GM06990 (cell line): Measurements from ENCODE around the gene ASIC2.

Source experiments
- DNase-seq: peaks from one replicate; pipeline ENCODE4 v3.0.0-alpha.2; 2011; ENCODE audit not compliant: insufficient read length; ENCODE audit errors: extremely low read depth
- H3K27me3 ChIP-seq: replicated peaks from 2 replicates; pipeline ENCODE4 v1.6.0; 2011; ENCODE audit warnings: low read length; ENCODE audit not compliant: control insufficient read depth, insufficient read depth
- H3K36me3 ChIP-seq: 2 replicates; pipeline ENCODE4 v1.5.1; 2011; ENCODE audit warnings: low read length; ENCODE audit not compliant: control insufficient read depth, insufficient read depth
- H3K4me3 ChIP-seq: replicated peaks from 2 replicates; pipeline ENCODE4 v1.5.1; 2011; ENCODE audit warnings: low read depth, mild to moderate bottlenecking, control low read depth, low read length
- TF ChIP-seq, protein P1 (sequence below): IDR thresholded peaks from 2 replicates; pipeline ENCODE4 v1.5.1; 2011; ENCODE audit warnings: low read length, control low read depth, mild to moderate bottlenecking, inconsistent platforms; ENCODE audit not compliant: insufficient read depth, poor library complexity, severe bottlenecking

The ASIC2 gene

DNA sequence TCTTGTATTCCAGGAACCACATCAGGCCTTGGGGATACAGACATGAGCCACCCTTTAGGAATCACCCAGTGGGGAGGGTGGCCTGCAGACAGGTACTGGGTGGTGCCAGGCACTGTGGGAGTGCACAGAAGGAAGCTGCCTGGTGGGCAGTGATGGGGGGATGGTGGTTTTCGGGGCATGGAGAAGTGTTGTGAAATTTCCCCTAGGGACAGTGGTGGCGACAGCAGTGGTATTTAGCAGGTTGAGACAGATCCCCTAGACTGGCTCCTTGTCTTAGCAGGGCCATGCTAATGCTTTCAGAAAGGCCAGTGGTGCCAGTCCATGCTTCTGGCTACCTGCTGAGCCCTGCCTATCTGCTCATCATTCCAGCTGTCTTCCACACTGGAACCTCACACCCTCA is 171.8 kb downstream of the ASIC2 start:
- Histone ChIP-seq H3K27me3 (no peaks in the 10 kb centered on the region; the same call in none of the 2 replicates), H3K4me3 (no peak overlapping the region), H3K36me3 (no peaks in the 10 kb centered on the region)
- TF ChIP-seq, protein P1, sequence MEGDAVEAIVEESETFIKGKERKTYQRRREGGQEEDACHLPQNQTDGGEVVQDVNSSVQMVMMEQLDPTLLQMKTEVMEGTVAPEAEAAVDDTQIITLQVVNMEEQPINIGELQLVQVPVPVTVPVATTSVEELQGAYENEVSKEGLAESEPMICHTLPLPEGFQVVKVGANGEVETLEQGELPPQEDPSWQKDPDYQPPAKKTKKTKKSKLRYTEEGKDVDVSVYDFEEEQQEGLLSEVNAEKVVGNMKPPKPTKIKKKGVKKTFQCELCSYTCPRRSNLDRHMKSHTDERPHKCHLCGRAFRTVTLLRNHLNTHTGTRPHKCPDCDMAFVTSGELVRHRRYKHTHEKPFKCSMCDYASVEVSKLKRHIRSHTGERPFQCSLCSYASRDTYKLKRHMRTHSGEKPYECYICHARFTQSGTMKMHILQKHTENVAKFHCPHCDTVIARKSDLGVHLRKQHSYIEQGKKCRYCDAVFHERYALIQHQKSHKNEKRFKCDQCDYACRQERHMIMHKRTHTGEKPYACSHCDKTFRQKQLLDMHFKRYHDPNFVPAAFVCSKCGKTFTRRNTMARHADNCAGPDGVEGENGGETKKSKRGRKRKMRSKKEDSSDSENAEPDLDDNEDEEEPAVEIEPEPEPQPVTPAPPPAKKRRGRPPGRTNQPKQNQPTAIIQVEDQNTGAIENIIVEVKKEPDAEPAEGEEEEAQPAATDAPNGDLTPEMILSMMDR: no peak
- DNase-seq: no peak

DNA sequence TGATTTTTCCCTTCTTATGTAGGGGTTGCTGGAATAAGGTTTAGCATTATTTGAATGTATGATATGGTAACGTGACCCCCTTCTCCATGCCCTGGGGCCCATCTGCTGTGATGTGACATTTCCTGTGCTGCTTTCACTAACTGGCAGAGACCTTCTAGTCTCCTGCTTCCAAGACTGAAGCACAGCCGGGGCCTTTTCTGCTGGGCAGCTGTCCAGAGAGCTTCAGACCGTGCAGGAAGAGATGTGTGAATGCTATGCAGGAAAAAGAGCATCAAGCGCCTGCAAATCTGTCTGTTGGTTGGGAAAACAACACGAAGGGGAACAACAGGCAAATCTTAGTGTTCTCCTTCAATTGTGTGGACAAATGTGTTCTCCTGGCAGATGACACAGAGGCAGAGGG is 173.0 kb downstream of the ASIC2 start:
- TF ChIP-seq, protein P1: no peak
- Histone ChIP-seq H3K4me3 (no peak overlapping the region), H3K27me3 (no peaks in the 10 kb centered on the region; the same call in none of the 2 replicates), H3K36me3 (no peaks in the 10 kb centered on the region)
- DNase-seq: no peak

DNA sequence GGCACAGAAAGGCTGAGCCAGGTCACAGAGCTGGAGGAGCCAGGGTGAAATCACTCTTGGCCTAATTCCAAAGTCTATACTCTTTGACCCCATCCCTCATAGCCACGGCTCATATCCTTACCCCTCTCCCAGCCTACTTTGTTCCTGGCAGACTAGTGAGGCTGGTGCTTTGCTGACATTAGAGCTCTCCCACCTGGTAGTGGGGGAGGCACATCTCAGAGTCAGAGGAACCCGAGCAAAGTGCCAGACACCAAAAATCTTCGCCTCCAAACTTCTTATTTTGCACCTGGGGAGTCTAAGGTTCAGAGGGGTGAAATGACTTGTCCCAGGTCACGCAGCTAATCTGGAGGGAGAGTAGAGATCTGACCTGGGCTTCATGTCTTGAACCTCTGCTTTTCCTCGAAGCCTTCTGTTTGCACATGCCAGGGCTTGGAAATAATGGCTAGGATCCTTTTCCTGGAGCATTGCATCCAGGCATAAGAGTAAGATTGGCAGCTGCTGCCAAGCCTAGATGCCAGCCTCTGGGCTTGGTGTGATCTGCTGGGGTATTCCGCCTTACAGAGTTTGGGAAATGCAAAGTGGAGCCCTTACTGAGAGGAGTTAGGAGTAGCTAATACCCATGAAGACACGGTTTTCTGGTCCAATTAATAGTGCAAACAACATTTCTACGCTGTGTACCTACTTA is 174.6 kb downstream of the ASIC2 start:
- H3K4me3 ChIP-seq: no peak overlapping the region
- no peaks in the 10 kb centered on the region for H3K36me3 ChIP-seq
- no peak for DNase-seq
- TF ChIP-seq, protein P1: no peak
- no peaks in the 10 kb centered on the region; the same call in none of the 2 replicates for H3K27me3 ChIP-seq

DNA sequence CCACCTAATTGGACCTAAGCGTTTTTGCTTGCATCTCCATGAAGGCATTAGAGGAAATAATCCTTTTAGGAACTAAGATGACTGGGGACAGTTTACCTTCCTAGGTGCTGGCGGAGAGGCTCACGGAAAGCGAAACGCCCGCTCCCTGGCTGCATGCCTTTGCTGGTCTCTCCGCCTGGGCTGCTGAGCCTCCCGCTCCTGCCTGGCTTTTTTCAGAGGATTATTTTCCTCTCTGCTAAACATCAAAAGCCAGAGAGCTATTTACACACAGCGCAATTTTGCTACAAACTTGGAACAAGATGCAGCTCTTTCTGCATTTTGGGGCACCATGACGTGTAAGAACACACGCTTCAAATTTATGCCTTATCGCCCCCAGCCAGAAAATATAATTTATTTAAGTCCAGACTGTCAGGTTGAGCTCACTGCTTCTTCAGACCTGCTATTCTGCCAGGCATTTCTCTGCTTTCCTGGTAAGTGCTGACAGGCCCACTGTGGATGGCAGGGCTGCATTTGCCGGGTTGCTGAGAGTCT is 177.0 kb downstream of the ASIC2 start:
- Histone ChIP-seq H3K4me3 (no peak overlapping the region), H3K27me3 (no peaks in the 10 kb centered on the region; the same call in none of the 2 replicates), H3K36me3 (no peaks in the 10 kb centered on the region)
- DNase-seq: no peak
- TF ChIP-seq, protein P1: no peak

DNA sequence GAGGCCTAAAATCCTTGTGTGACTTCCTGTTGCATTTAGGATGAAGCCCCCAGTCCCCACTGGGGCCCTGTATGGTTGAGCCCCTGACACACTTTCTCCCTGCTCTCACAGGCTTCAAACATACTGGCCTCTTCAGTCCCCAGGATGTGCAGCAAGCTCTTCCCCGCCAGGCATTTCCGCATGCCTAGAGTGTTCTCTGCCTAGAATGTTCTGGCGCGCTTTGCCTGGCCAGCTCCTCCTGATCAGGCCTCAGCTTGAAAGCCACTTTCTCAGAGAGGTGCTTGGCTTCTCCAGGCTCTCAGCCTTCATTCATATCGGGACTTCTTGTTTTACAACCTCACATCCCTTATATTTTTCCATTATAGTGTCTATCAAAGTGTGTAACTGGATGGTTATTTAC is 177.7 kb downstream of the ASIC2 start:
- Histone ChIP-seq H3K4me3 (no peak overlapping the region), H3K36me3 (no peaks in the 10 kb centered on the region), H3K27me3 (no peaks in the 10 kb centered on the region; the same call in none of the 2 replicates)
- DNase-seq: no peak
- TF ChIP-seq, protein P1: no peak

DNA sequence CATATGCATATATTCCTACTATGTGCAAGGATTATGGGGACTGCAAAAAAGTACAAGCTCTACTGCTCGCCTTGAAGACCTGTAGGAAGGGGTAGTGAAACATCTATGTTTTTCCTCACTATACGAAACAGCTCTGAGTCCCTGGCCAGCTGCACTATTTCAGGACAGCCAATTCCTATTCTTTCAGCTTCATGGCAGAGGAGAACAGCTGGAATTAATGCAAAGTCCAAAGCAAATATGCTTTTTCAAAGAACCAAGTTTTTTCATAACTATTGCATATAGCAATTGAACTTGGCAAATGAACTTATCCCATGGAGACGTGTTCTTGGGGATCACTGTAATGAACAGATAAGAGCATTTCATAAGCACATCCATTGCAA is 179.1 kb downstream of the ASIC2 start:
- Histone ChIP-seq H3K36me3 (no peaks in the 10 kb centered on the region), H3K27me3 (no peaks in the 10 kb centered on the region; the same call in none of the 2 replicates), H3K4me3 (no peak overlapping the region)
- TF ChIP-seq, protein P1: no peak
- DNase-seq: no peak
